H1 (cell line): ENCODE results near the gene KCTD12. TPM values are rescaled to one million over a fixed set of nuclear protein-coding genes. Genes with fewer than 3 reads are reported as not detected.

Experiments used
- CTCF ChIA-PET: fragments of 300-600 bp; sonication (Branson Sonifier 250); formaldehyde crosslinking; loops from one replicate; lab custom pipeline; 2021; ENCODE audit not compliant: partially characterized antibody; lab: Charles Lee
- POLR2A ChIA-PET: fragments of 300-600 bp; sonication (Branson Sonifier 250); formaldehyde crosslinking; loops from one replicate; lab custom pipeline; 2021; ENCODE audit warnings: inconsistent platforms; ENCODE audit not compliant: partially characterized antibody; lab: Charles Lee
- DNase-seq, 2 experiments: peaks; one replicate each; pipeline versions ENCODE4 v3.0.0 to v3.0.0-alpha.2; 2010 to 2022; ENCODE audit warnings: low spot score in 2 of 2, low read depth in 1 of 2, mixed read lengths in 1 of 2
- FAIRE-seq: peaks from 2 replicates; lab custom pipeline; 2011; peaks lifted over from hg19 to GRCh38; lab: Jason Lieb, UNC
- H2AFZ ChIP-seq: 2 replicates; pipeline ENCODE4 v1.8.1; 2012; ENCODE audit warnings: low read length, inconsistent platforms
- H2AK5ac ChIP-seq: 2 replicates; pipeline ENCODE4 v1.6.1; 2013; ENCODE audit warnings: low read depth, low read length
- H2BK120ac ChIP-seq: replicated peaks from 2 replicates; pipeline ENCODE3; 2013; ENCODE audit warnings: low read depth, low read length, inconsistent platforms
- H2BK12ac ChIP-seq: 2 replicates; pipeline ENCODE4 v1.6.1; 2013; ENCODE audit warnings: low read depth, low read length
- H2BK15ac ChIP-seq: 2 replicates; pipeline ENCODE4 v1.6.1; 2013; ENCODE audit warnings: low read length
- H2BK20ac ChIP-seq: 2 replicates; pipeline ENCODE4 v1.6.1; 2013; ENCODE audit warnings: low read length
- H2BK5ac ChIP-seq: 2 replicates; pipeline ENCODE4 v1.6.1; 2013; ENCODE audit warnings: low read depth, low read length
- H3K14ac ChIP-seq: 2 replicates; pipeline ENCODE4 v1.6.1; 2013; ENCODE audit warnings: inconsistent platforms; ENCODE audit not compliant: insufficient read length
- H3K18ac ChIP-seq: 2 replicates; pipeline ENCODE4 v1.6.1; 2013; ENCODE audit warnings: low read length; ENCODE audit errors: extremely low read depth
- H3K23ac ChIP-seq: 2 replicates; pipeline ENCODE4 v1.6.1; 2013; ENCODE audit warnings: inconsistent platforms; ENCODE audit not compliant: insufficient read length
- H3K23me2 ChIP-seq: 2 replicates; pipeline ENCODE4 v1.6.1; 2013; ENCODE audit warnings: low read depth, low read length
- H3K27ac ChIP-seq: 2 replicates; pipeline ENCODE4 v1.6.1; 2011; ENCODE audit warnings: low read depth, low read length, inconsistent platforms
- H3K27me3 ChIP-seq, 4 experiments: replicated peaks in 1 of 4; 1 replicate in 1 of 4; 2 replicates in 3 of 4; pipeline versions ENCODE4 v1.6.1 to v1.8.1; 2011 to 2013; ENCODE audit warnings: low read length in 3 of 4, mild to moderate bottlenecking in 3 of 4, inconsistent platforms in 2 of 4, mixed read lengths in 2 of 4, moderate library complexity in 1 of 4; ENCODE audit not compliant: control insufficient read depth in 3 of 4, insufficient read depth in 3 of 4; ENCODE audit errors: extremely low read depth in 1 of 4
- H3K36me3 ChIP-seq, 4 experiments: 2 replicates each; pipeline versions ENCODE4 v1.6.1 to v1.8.1; 2011 to 2013; ENCODE audit warnings: mild to moderate bottlenecking in 4 of 4, low read length in 3 of 4, moderate library complexity in 2 of 4, control low read depth in 1 of 4, inconsistent platforms in 1 of 4; ENCODE audit not compliant: insufficient read depth in 4 of 4, control insufficient read depth in 2 of 4
- H3K4ac ChIP-seq: replicated peaks from 2 replicates; pipeline ENCODE3; 2013; ENCODE audit warnings: low read length, low read depth, mixed read lengths, inconsistent platforms; ENCODE audit not compliant: insufficient read length
- H3K4me1 ChIP-seq, 4 experiments: replicated peaks in 1 of 4; 1 replicate in 1 of 4; 2 replicates in 3 of 4; pipeline versions ENCODE4 v1.6.1 to v1.8.1; 2011 to 2013; ENCODE audit warnings: low read length in 3 of 4, inconsistent platforms in 2 of 4, mixed read lengths in 1 of 4; ENCODE audit not compliant: insufficient read depth in 4 of 4, control insufficient read depth in 3 of 4
- H3K4me2 ChIP-seq, 2 experiments: 2 replicates each; pipeline versions ENCODE4 v1.6.1 to v1.8.1; 2011 to 2013; ENCODE audit warnings: low read depth in 2 of 2, low read length in 2 of 2, control low read depth in 1 of 2, inconsistent platforms in 1 of 2, mild to moderate bottlenecking in 1 of 2; ENCODE audit not compliant: insufficient read depth in 1 of 2
- H3K4me3 ChIP-seq, 4 experiments: fragments of 200-600, 300-600 bp in 1 of 4; sonication (generic), shearing (Covaris generic), sonication (Bioruptor Twin) in 1 of 4; 2 replicates each; pipeline versions ENCODE4 v1.5.1 to v1.8.1; 2011 to 2016; ENCODE audit warnings: low read length in 4 of 4, low read depth in 3 of 4, control low read depth in 2 of 4, inconsistent platforms in 2 of 4, mild to moderate bottlenecking in 2 of 4, mixed read lengths in 1 of 4, moderate library complexity in 1 of 4; ENCODE audit not compliant: insufficient read depth in 2 of 4; ENCODE audit errors: extremely low read depth in 1 of 4
- H3K56ac ChIP-seq: replicated peaks from 2 replicates; pipeline ENCODE3; 2013; ENCODE audit warnings: low read depth, mild to moderate bottlenecking, mixed read lengths, low read length, inconsistent platforms; ENCODE audit not compliant: insufficient read length
- H3K79me1 ChIP-seq: 2 replicates; pipeline ENCODE4 v1.6.1; 2013; ENCODE audit warnings: low read depth, low read length, control low read depth
- H3K79me2 ChIP-seq, 2 experiments: 2 replicates each; pipeline versions ENCODE4 v1.6.1 to v1.8.1; 2012 to 2013; ENCODE audit warnings: low read length in 2 of 2, mild to moderate bottlenecking in 2 of 2, inconsistent platforms in 1 of 2; ENCODE audit not compliant: insufficient read depth in 2 of 2, control insufficient read depth in 1 of 2
- H3K9ac ChIP-seq, 4 experiments: replicated peaks in 1 of 4; 1 replicate in 1 of 4; 2 replicates in 3 of 4; pipeline versions ENCODE4 v1.6.1 to v1.8.1; 2011 to 2013; ENCODE audit warnings: low read depth in 3 of 4, low read length in 3 of 4, control low read depth in 2 of 4, mild to moderate bottlenecking in 2 of 4, moderate library complexity in 2 of 4, inconsistent platforms in 1 of 4; ENCODE audit errors: extremely low read depth in 1 of 4
- H3K9me3 ChIP-seq, 2 experiments: 2 replicates each; pipeline versions ENCODE4 v1.6.1 to v1.8.1; 2012 to 2013; ENCODE audit warnings: mild to moderate bottlenecking in 2 of 2, moderate library complexity in 2 of 2, control low read depth in 1 of 2, inconsistent platforms in 1 of 2, low read depth in 1 of 2, low read length in 1 of 2, mixed read lengths in 1 of 2; ENCODE audit not compliant: insufficient read depth in 2 of 2
- H4K20me1 ChIP-seq, 2 experiments: replicated peaks in 1 of 2; 2 replicates each; pipeline versions ENCODE3 to v1.8.1; 2011 to 2013; ENCODE audit warnings: inconsistent platforms in 2 of 2, low read length in 2 of 2, mild to moderate bottlenecking in 1 of 2; ENCODE audit not compliant: insufficient read depth in 2 of 2, control insufficient read depth in 1 of 2
- H4K5ac ChIP-seq: 2 replicates; pipeline ENCODE4 v1.6.1; 2013; ENCODE audit warnings: low read length, low read depth, mixed read lengths, inconsistent platforms; ENCODE audit not compliant: insufficient read length
- H4K8ac ChIP-seq: 2 replicates; pipeline ENCODE4 v1.8.0; 2013; ENCODE audit warnings: mild to moderate bottlenecking, moderate library complexity, low read length, inconsistent platforms; ENCODE audit not compliant: insufficient read depth; ENCODE audit errors: extremely low read depth
- H4K91ac ChIP-seq: replicated peaks from 2 replicates; pipeline ENCODE3; 2013; ENCODE audit warnings: low read length, mixed read lengths, inconsistent platforms; ENCODE audit not compliant: insufficient read length
- ASH2L ChIP-seq: fragments of 200-600, 300-600 bp; sonication (generic); IDR thresholded peaks from one replicate; pipeline ENCODE4 v1.7.1; 2017; ENCODE audit warnings: low read length
- CHD2 ChIP-seq: IDR thresholded peaks from 2 replicates; pipeline ENCODE4 v1.6.1; 2012; ENCODE audit warnings: low read length, improper control_type of control experiment
- HDAC6 ChIP-seq: IDR thresholded peaks from one replicate; pipeline ENCODE4 v1.7.1; 2012; ENCODE audit warnings: low read depth, mild to moderate bottlenecking, inconsistent platforms, low read length, moderate library complexity
- WGBS, 2 experiments: shearing (Covaris generic) in 1 of 2; methylation state at CpG; one replicate each; pipeline versions ENCODE4 v1.1.6 to v1.1.7; 2013 to 2015; ENCODE audit warnings: low lambda C conversion rate in 2 of 2, mixed read lengths in 2 of 2, inconsistent platforms in 1 of 2, low coverage in 1 of 2, missing lambda C conversion rate in 1 of 2; ENCODE audit not compliant: insufficient replicate concordance in 2 of 2, insufficient coverage in 1 of 2, insufficient read length in 1 of 2; ENCODE audit errors: extremely low coverage in 1 of 2, missing lambda C conversion rate in 1 of 2; 5-methylcytosine and 5-hydroxymethylcytosine counted together
- polyA plus RNA-seq, 7 experiments: library from polyadenylated mRNA; depleted of rRNA in 3 of 7; stranded (reverse) in 5 of 7; unstranded in 2 of 7; fragments of >200 nt in 5 of 7; fragments of 200-250 nt in 2 of 7; gene quantifications; 1 replicate in 5 of 7; 2 replicates in 1 of 7; 4 replicates in 1 of 7; pipeline versions ENCODE4 v1.2.1 to v1.2.3, GENCODE V29; 2011 to 2013; ENCODE audit warnings: missing spikeins in 2 of 7, mixed read lengths in 2 of 7
- total RNA-seq: library from RNA; stranded (reverse); fragmentation: NEBNext Ultra II Directional; extraction: Animal tissue kit (Norgen Biotek cat#: 25700); gene quantifications from 2 replicates; pipeline ENCODE4 v1.2.1, GENCODE V29; 2021

KCTD12 gene
- total and polyA plus RNA-seq, 2 of the 8 experiments (the other 6 are each of a cell fraction or from before 2014, with no cell fraction given): 2.5 to 9.6 TPM

- FAIRE-seq: no peak
- TF ChIP-seq CHD2 (no peak), HDAC6 (no peak), ASH2L (no peak)
Measured at GRCh38 chr13:76921516-76921915, 35.3 kb upstream of the KCTD12 start.

More at GRCh38 chr13:76921516-76921915, 35.3 kb upstream of the KCTD12 start:
- H3K23ac ChIP-seq: no peak overlapping the region
- WGBS, 2 experiments: 93% methylated on average over 1 of the region's 1 CpG; no CpG with 5 or more reads in 1 of the 2 experiments
- POLR2A ChIA-PET: no interaction called here
- H2BK5ac ChIP-seq: no peak overlapping the region
- H2BK12ac ChIP-seq: no peak overlapping the region
- H3K9me3 ChIP-seq: no peaks in the 10 kb centered on the region
- H3K27ac ChIP-seq: no peak overlapping the region
- H3K9ac ChIP-seq: no peak overlapping the region
- H2AFZ ChIP-seq: no peak overlapping the region
- no peak overlapping the region for H2BK120ac ChIP-seq
- H3K79me1 ChIP-seq: no peaks in the 10 kb centered on the region
- CTCF ChIA-PET: interaction anchor here (1.5 kb wide), 1 partner anchor 644 kb away, joined by 3 read pairs; no protein-coding TSS in a partner anchor
- no peak overlapping the region for H3K4me3 ChIP-seq
- H3K27me3 ChIP-seq: no peaks in the 10 kb centered on the region
- H2BK20ac ChIP-seq: no peak overlapping the region
- H4K5ac ChIP-seq: no peak overlapping the region
- no peaks in the 10 kb centered on the region for H4K20me1 ChIP-seq
- H3K23me2 ChIP-seq: no peaks in the 10 kb centered on the region
- no peak overlapping the region for H4K8ac ChIP-seq
- no peak overlapping the region for H2AK5ac ChIP-seq
- H3K18ac ChIP-seq: no peak overlapping the region
- H3K56ac ChIP-seq: no peak overlapping the region
- H3K36me3 ChIP-seq: no peaks in the 10 kb centered on the region
- no peak overlapping the region for H3K14ac ChIP-seq
- H4K91ac ChIP-seq: no peak overlapping the region
- H3K4me1 ChIP-seq: no peaks in the 10 kb centered on the region
- no peak overlapping the region for H3K4ac ChIP-seq
- H3K4me2 ChIP-seq: no peak overlapping the region
- H3K79me2 ChIP-seq: no peaks in the 10 kb centered on the region
- H2BK15ac ChIP-seq: no peak overlapping the region
- no peak for DNase-seq
